Measurements from ENCODE around the gene FXYD1.
"Not testable (repeated sequence)": the region's sequence is repeated elsewhere in the genome, so short reads cannot be mapped to it uniquely, and the experiment has no call there.

Gene FXYD1

DNA sequence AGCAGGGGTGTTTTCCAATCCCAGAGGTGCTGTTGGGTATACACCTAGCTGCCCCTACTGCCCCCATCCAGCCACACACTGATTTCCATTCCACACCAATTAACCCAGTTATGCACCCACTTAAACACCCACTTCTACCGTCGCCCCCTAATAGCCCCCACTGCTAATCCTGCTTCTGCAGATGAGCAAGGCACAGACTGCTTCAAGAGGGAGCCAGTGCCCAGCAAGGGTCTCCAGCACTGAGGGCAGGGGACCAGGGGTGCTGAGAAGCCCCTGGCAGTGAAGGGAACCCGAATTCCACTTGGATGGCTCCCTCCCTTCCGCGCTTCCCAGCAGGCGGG lies 5.6 kb downstream of the FXYD1 start:
- no peak for DNase-seq

DNA sequence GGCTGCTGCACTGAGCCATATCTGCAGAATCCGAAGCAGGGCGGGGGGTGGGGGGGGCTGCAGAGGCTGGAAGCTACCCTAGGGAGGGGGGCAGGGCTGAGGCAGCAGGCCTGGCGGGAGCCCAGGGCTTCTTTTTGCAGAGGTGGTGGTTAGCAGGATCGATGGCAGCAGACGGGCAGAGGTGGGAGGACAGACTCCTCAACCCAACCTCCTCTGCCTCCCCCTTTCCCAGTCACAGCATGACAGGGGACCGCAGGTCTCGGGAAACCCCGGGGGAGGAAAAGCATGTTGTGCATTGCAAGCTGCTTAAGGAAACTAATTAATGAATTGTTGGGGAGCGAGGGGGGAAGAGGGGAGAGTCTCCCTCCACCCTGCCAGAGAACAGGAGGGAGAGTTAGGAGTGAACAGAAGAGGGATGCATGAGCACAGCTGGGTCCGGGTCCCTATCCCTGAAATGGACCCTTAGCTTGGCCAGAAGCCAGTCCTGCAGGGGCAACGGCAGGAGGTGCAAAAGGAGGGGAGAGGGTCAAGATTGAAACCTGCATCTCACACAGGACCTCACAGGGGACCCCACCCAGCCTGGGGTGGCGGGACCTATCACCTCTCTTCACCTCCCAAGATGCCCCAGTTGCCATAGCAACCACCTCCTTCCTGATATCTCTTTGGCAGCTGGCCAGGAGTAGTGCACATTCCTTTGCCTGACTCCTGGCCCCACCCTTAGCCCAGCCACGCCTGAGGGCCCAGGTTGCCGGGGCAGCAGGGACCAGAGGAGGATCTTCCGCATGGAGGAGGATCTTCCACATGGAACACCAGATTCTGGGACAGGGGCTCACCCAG lies 6.2 kb downstream of the FXYD1 start:
- DNase-seq, result peak; percentile 5

DNA sequence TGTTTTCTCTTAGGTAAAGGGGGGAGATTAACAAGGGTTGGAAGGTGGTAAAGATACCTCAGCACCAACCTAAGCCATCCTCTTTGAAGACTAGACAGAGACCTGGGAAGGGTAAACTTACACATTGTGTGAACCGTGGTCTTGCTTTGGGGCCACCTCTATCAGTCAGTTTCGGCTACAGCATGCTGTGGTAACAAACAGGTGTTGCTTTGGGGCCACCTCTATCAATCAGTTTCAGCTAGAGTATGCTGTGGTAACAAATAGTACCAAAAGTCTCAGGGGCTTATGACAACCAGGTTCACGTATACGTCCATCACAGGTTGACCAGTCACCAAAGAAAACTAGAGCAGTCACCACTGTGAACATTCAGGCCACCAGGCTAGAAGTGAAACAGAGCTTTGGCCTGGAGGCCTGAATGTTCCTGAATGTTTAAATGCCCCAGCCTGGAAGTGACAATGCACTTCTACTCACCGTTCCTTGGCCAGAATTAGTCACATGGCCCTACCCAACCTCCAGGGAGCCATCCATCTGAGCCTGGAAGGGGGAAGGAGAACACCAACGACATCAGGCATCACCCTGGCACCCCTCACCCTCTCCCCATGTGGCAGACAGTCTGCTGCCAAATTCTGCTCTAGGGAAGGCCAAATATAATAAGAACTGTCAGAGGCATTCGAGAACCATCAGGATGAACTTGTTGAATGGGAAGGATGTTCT lies 8.3 kb downstream of the FXYD1 start:
- DNase-seq, result no peak

DNA sequence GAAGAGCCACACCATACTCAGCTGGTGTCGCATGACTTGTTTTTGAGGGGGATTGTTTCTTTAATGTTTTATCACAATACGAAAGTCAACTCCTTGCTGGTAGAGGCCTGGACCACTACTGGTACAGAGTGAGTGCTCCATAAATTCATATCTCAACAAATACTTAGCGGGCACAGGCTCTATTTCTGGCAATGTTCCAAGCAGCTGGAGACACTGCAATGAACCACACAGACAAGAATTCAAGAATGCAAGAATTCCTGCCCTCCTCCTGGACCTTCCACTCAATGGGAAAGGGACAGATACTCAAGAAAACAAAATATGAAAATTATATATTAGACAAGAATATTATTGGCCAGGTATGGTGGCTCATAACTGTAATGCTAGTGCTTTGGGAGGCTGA lies 10.8 kb downstream of the FXYD1 start:
- DNase-seq, result no peak

DNA sequence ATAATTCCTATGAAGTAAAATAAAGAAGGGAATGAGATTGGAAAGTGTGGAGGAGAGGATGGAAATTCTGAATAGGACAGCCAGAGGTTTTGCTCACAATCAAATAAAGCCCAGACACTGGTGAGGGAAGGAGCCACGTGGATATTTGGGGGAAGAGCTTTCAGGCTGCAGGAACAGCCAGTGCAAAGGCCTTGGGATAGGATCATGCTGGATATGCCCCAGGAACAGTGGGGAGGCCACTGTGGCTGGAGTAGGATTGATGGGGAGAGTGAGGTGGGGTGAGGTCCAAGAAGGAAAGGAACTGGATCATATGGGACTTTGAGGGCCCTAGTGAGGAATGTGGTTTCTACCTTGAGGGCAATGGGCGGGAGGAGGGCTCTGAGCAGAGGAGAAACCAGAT lies 11.8 kb downstream of the FXYD1 start:
- no peak for DNase-seq

DNA sequence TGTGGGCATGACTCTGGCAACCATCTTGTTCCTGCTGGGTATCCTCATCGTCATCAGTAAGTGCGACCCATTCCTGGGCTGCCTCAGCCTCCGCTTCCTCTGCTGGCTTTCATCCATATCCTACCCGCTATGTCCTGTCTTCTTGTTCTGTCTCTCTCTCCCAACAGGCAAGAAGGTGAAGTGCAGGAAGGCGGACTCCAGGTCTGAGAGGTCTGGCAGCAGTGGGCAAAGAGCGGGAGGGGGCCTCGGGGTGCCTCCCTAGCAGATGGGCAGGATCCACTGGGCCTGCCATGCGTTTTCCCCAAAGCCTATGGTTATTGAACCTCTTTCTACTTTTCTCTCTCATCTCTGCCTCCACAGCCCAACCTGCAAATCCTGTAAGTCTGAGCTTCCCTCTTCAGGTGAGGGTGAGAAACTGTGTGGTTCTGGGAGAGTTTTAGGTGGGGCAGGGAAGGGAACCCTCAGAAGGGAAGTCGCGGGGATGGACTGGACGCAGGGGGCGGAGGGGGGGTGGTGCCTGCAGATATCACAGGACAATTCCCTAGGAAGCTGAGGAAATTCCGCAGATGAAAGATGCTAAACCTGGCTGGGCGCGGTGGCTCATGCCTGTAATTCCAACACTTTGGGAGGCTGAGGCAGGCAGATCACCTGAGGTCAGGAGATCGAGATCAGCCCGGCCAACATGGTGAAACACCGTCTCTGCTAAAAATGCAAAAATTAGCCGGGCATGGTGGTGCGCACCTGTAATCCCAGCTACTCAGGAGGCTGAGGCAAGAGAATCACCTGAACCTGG lies 12.8 kb downstream of the FXYD1 start:
- DNase-seq, result no peak

DNA sequence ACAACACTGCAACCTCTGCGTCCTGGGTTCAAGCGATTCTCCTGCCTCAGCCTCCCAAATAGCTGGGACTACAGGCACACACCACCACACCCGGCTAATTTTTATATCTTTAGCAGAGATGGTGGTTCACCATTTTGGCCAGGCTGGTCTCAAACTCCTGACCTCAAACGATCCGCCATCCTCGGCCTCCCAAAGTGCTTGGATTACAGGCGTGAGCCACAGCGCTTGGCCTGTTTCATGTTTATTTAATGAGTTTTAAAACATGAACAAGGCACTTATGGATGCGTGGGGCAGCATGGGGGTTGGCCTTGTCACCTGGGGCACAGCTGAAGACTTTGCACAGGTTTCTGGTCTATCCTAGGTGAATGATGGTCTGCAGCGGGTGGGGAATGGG lies 14.5 kb downstream of the FXYD1 start:
- DNase-seq, result not testable (repeated sequence)

DNA sequence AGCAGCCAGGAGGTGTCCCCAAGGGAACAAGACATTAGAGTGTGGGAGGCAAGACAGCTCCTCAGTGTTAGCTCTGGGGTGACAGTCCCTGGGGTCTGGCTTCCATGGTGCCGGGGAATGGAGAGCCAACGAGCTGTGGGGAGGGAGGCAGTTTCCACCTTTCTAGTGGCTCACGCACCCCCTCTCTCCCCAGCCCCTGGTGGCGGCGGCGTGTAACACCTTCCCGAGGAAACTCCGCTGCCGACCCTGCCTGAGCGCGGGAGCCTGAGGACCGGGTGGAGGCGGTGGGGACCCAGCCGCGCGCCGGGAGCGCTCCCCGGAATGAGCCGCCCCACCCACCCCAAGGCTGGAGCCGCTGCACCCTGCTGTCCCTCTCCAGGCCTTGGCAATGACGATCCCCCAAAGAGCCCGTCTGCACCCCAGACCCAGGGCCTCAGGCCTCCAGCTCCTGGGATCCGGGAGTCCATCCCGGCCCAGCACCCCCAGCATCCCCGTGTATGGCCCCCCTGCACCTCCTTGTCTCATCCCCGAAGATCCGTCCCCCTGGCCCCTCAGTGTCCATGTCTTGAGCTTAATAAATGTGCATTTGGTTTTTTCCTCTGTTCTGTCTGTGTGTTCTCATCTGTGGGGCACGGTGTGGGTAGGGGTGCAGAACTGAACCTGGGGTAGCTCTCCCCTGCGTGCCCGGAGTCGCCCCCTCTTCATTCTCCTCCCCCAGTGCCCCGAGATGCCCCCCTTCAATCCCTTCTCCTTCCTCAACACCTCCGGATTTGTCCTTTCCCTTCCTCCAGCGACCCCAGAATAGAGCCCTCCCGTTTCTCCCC lies 15.3 kb downstream of the FXYD1 start:
- peak; percentile 70 for DNase-seq

DNA sequence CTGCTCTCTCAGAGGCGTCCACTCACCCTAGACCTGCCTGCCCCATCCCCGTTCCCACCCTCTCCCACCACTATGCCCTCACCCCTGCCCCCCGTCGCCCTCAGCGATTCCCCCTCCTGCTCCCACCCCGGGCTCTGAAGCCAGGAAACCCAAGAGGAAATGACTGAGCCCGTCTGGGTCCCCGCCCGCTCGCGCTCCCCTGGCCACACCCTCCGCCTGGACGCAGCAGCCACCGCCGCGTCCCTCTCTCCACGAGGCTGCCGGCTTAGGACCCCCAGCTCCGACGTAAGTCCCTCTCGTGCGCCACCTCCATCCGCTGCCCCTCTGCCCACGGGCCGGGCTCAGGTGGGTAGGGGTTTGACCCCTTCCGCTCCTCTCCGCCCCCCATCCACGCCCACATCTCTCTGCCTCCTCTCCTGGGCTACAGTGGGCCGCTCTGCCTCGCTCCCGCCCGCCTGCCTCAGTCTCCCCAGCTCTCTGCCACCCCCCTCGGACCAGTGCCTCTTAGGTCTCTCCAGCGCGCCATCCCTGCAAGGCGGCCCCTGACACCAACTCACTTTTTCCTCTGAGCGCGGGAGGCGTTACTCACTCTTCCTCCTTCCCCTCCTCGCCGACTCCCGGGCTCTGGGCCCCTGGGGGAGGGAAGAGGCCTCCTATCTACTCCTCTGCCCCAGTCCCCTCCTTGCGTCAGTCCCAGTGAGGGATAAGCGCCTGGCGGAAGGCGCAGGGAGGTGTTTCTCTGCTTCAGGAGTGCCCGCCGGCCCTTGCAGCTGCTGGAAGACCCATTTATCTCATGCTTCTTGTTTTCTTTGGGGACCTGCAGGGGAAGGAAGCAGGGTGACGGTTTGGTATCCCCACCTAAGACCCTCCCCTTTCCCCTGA lies 16.1 kb downstream of the FXYD1 start, which contains the start of gene FXYD5:
Gene FXYD5, plus strand, starts transcription at position 211 of the 882 bp plus-strand sequence. CDS start 816 bp downstream, outside the sequence.
- DNase-seq, result peak; percentile 86

DNA sequence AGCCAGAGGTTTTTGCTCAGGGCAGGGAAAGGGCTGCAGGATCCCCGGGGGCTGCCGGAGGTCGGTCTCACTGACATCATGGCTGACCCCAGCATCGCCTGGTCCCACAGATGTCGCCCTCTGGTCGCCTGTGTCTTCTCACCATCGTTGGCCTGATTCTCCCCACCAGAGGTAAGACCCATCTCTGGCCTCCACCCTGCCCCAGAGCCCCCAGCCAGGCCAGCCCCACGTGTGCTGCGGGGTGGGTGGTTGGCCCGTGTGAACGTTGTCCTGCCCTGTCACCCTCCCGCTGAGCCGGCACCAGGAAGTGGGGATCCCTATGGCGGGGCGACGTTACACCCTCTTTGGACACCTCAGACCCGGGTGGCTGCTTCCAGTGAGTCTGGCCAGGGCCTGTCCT lies 16.8 kb downstream of the FXYD1 start:
- DNase-seq, result peak; percentile 11

DNA sequence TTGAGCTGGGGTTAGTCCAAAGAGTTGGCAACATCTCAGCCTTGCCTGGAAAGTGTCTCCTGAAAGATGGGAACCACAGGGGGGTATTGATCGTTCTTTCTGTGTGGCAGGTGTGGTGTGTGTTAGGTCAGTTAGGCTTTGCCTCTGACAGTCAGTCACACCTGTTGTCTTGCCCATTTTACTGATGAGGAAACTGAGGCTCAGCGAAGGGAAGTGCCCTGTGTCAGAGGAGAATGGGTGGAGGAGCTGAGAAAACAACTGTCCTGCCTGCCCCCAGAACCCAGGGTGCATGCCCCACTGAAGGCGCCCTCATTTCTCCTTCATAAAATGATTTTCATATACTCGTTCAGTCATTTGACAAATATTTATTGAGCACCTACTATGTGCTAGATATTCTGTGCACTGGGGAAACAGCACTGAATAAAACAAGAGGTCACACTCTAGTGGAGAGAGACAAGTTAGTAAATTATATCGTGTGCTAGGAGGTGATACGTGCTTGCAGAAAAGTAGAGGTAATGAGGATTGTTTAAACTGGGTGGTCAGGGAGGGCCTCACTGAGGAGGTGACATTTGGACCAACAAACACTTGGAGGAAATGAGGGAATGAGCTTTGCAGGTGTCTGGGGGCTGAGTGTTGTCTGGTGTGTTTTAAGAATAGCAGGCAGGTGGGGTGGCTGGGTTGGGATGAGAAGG lies 17.5 kb downstream of the FXYD1 start:
- no peak for DNase-seq

DNA sequence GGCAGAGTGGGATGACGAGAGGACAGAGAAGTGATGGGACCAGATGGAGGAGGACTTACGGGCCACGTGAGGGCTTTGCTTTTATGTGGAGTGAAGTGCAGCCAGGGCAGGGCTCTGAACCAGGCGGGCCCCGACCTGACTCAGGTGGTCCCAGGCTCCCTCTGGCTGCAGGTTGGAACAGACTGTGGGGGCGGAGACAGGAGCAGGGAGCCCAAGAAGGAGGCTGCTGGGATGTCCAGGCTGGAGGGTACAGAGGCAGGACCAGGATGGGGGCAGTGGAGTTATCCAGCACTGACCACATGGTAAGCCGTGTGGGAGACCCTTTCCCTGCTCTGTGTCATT lies 18.0 kb downstream of the FXYD1 start:
- no peak for DNase-seq

DNA sequence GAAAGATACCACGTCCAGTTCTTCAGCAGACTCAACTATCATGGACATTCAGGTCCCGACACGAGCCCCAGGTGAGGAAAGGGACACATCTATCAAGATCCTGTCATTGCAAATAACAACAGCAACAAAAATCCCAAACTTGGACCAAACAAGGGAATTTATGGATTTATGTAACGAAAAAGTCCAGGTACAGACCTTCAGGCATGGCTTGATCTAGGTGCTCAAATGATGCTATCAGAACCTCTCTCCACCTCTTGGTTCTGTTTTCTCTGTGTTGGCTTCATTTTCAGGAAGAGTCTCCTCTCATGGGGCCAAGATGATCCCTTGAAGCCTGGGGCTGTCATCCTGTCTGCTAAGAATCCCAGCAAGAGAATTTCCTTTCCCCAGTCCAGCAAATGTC lies 18.8 kb downstream of the FXYD1 start:
- DNase-seq, result no peak

DNA sequence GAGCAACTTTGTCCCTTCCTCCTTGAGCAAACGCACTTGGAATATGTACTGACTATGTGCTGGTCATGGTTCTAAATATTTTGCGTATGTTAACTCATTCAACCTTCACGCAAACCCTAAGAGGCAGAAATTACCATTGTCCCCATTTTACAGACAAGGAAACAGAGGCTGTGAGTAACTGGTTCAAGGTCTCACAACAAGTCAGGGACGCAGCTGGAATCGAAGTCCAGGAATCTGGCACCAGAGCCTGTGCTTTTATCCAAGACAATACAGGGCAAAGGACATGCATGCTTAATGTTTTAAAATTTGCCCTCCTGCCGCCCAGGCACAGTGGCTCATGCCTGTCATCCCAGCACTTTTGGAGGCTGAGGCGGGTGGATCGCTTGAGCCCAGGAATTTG lies 21.0 kb downstream of the FXYD1 start:
- no peak for DNase-seq

DNA sequence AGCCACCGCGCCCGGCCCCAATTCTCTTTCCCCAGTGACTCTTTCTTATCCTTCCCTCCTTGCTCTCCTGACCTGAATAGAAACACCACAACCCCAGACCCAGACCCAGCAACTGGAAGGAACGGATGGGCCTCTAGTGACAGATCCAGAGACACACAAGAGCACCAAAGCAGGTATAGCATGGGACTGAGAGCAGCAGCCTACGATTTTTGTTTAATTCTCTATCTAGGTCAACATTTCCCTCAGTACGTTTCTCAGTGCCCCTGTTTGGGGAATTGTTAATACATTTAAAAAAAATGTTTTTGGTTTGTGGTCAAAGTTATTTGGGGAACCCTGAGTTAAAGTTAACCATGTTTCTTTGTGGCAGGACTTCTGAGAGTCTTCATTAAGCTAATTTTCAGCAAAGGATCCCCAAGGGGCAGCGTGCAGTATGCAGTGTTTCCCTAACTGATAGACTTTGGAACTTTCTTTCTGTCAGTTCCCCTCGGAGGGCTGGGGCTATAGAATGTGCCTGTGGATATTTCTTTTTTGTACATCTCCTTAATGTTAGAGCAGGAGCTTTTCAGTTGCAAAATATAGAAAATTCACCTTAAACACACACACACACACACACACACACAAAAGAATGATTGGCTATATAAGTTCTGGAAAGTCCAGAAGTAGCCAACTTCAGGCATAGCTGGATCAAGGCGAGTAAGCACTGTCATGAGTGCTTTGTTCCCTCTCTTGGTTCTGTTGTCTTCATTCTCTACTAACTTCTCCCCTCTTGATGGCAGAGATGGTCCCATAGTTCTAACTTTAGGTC lies 22.2 kb downstream of the FXYD1 start:
- no peak for DNase-seq

DNA sequence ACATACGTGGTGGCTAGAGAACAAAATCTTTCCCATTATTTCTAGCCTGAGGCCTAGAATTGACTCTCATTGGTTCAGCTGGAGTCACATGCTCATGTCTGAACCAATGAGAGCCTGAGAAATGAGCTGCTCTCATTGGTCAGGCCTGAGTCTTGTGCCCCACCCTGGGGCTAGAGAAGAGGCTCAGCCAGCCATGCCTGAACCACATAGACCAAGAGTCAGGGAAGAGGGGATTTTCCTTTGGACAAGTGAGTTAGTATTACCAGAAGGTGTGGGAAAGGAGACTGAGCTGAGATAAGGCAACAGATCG lies 22.8 kb downstream of the FXYD1 start:
- no peak for DNase-seq

DNA sequence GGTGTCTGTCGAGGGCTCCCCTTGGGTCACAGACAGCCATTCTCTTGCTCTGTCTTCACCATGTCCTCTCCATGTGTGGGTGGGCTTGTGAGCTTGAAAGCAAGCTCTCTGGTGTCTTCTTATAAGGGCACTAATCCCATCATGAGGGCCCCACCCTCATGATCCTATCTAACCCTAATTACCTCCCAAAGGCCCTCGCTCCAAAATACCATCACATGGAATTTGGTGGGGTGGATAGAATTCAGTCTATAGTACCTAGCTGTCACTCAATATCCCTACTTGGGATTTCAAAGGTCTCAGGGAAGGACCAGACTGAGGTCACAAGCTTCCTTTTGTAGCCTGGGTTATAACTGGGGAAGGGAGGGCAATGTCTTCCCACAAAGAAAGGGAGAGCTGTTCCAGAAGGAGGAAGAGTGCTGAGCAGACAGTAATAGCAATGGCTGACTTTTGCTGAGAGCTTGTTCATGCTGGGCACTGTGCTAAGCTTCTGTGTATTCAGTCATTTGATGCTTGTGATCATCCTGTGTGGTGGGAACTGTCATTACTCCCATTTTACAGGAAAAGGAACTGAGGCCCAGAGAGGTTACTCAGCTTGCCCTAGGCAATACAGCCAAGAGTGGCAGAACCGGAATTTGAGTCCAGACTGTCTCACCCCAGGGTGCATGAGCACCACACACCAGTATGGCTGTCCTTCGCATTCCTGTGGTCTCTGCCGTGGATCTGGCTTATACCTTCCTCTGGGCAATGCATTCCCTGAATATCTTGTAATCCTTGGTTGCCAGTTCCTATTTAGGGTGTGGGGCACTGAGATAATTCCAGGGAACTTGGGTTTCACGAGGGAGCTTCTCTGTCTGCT lies 24.1 kb downstream of the FXYD1 start:
- DNase-seq, result no peak

DNA sequence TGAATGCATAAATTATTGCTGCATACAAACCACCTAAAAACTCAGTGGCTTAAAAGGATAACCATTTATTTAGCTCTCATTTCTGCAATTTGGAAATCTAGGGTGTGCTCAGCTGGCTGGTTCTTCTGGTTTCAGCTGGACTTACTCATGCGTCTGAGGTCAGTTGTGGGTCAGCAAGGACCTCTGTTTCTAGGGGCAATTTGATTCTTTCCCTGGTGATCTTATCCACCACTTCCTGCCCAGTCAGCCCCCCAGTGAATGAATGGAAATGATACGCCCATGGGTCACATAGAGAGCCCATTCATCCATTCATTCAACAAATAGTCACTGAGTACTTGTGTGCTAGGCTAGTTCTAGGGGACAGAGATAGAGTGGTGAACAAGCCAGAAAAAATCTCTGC lies 25.8 kb downstream of the FXYD1 start:
- DNase-seq, result no peak
